Measurements from ENCODE around the gene ZNF681. TPM values are rescaled to one million over a fixed set of nuclear protein-coding genes. Genes with fewer than 3 reads are reported as not detected.
"Not testable (repeated sequence)": the region's sequence is repeated elsewhere in the genome, so short reads cannot be mapped to it uniquely, and the experiment has no call there.

Gene ZNF681
- total RNA-seq, 2 donors from 2014 or later = 1.5 to 1.9 TPM

- Mint-ChIP-seq H3K27ac (no peak overlapping the region), H3K4me3 (no peak overlapping the region), H3K4me1 (peaks cover 11% of the 10 kb centered on the region), H3K27me3 (no peaks in the 10 kb centered on the region), H3K36me3 (ENCODE audit: low read depth) (no peaks in the 10 kb centered on the region)
- no peaks in the 10 kb centered on the region for H3K9me3 ChIP-seq (ENCODE audit: control insufficient read depth, low read length, poor library complexity, severe bottlenecking)
- DNase-seq = no peak
- ATAC-seq = no peak
Measured at GRCh38 chr19:23770672-23771250, 12.1 kb upstream of the ZNF681 start.

DNA sequence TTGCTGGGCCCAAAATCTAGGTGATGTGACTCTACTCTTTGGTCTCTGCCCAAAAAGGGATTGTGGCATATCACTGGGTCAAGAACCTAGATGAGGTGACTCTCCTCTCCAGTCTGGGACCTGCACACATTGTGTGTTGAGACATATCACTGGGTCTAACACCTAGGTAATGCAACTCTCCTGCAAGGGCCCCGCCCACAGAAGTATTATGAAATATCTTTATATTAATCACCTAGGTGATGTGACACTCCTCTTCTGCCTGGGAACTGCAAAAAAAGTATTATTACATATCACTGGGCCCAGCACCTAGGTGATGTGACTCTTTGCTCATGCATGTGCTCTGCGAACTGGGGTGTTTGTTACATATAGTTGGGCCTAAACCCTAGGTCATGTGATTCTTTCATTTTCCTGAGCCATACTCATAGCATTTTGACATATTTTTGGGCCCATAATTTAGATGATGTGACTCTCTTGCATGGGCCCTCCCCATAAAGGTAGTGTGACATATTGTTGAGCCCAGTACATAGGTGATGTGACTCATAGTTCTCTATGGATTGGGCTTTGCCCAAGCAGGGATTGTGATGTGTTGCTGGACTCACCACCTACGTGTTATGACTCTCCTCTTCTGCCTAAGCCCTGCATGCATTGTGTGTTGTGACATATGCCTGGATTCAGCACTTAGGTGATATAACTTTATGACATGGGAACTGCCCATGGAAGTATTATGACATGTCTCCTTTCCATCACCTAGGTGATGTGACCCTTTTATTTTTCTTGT is 11.2 kb upstream of the ZNF681 start:
- DNase-seq (no peak), ATAC-seq (no peak)
- H3K27ac Mint-ChIP-seq = no peak overlapping the region
- peaks cover 11% of the 10 kb centered on the region for H3K4me1 Mint-ChIP-seq
- no peaks in the 10 kb centered on the region for H3K27me3 Mint-ChIP-seq
- H3K36me3 Mint-ChIP-seq (ENCODE audit: low read depth) = no peaks in the 10 kb centered on the region
- no peak overlapping the region for H3K4me3 Mint-ChIP-seq
- H3K9me3 ChIP-seq (ENCODE audit: control insufficient read depth, low read length, poor library complexity, severe bottlenecking) = no peaks in the 10 kb centered on the region

- H3K27ac Mint-ChIP-seq = no peak overlapping the region
- H3K9me3 ChIP-seq (ENCODE audit: control insufficient read depth, low read length, poor library complexity, severe bottlenecking) = no peaks in the 10 kb centered on the region
- no peak for ATAC-seq
- no peaks in the 10 kb centered on the region for H3K36me3 Mint-ChIP-seq (ENCODE audit: low read depth)
- DNase-seq = no peak
- H3K4me1 Mint-ChIP-seq = peaks cover 15% of the 10 kb centered on the region
- no peak overlapping the region for H3K4me3 Mint-ChIP-seq
- H3K27me3 Mint-ChIP-seq = no peaks in the 10 kb centered on the region
Measured at GRCh38 chr19:23766951-23767350, 8.3 kb upstream of the ZNF681 start.

GRCh38 chr19:23764781-23765180 is 6.1 kb upstream of the ZNF681 start:
- Mint-ChIP-seq H3K27ac (peak overlapping the region; percentile 83), H3K27me3 (no peaks in the 10 kb centered on the region), H3K4me3 (peak overlapping the region; percentile 56), H3K4me1 (peaks cover 16% of the 10 kb centered on the region), H3K36me3 (ENCODE audit: low read depth) (no peaks in the 10 kb centered on the region)
- no peaks in the 10 kb centered on the region for H3K9me3 ChIP-seq (ENCODE audit: control insufficient read depth, low read length, poor library complexity, severe bottlenecking)
- no peak for ATAC-seq
- DNase-seq = no peak

- H3K36me3 Mint-ChIP-seq (ENCODE audit: low read depth) = no peaks in the 10 kb centered on the region
- H3K4me1 Mint-ChIP-seq = peaks cover 21% of the 10 kb centered on the region
- peak; percentile 78 for ATAC-seq
Measured at GRCh38 chr19:23762884-23763711, 4.4 kb upstream of the ZNF681 start.

GRCh38 chr19:23762548-23762883 is 3.8 kb upstream of the ZNF681 start:
- no peak for ATAC-seq
- H3K4me1 Mint-ChIP-seq = peaks cover 21% of the 10 kb centered on the region
- no peaks in the 10 kb centered on the region for H3K27me3 Mint-ChIP-seq
- no peak for DNase-seq
- H3K9me3 ChIP-seq (ENCODE audit: control insufficient read depth, low read length, poor library complexity, severe bottlenecking) = no peaks in the 10 kb centered on the region
- peak overlapping the region; percentile 95 for H3K4me3 Mint-ChIP-seq
- H3K27ac Mint-ChIP-seq = peak overlapping the region; percentile 83
- no peaks in the 10 kb centered on the region for H3K36me3 Mint-ChIP-seq (ENCODE audit: low read depth)

More at GRCh38 chr19:23762884-23763711, 4.4 kb upstream of the ZNF681 start:
- DNase-seq = peak; percentile 68 to 80 (median 74)
- no peaks in the 10 kb centered on the region for H3K9me3 ChIP-seq (ENCODE audit: control insufficient read depth, low read length, poor library complexity, severe bottlenecking)
- Mint-ChIP-seq H3K27ac (peak overlapping the region; percentile 83), H3K4me3 (peak overlapping the region; percentile 95), H3K27me3 (no peaks in the 10 kb centered on the region)

DNA sequence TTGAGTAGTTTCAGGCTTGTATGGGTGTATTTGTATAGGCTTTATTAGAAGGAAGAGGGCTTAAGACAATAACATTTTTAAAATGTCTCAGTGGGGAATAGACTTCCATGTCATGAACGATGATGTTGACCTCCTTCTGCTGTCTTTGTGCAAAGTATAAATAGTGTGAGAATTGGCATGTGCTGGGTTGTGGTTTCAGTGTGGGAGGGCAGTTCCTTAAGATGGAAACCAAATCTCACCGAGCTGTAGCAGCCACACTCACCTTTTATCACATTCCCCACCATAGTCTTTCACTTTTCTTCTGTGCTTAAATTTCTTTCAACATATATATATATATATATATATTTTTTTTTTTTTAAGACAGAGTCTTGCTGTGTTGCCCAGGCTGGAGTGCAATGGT is 1.6 kb upstream of the ZNF681 start:
- H3K27me3 Mint-ChIP-seq; H3K9me3 ChIP-seq (ENCODE audit: control insufficient read depth, low read length, poor library complexity, severe bottlenecking); DNase-seq; H3K36me3 Mint-ChIP-seq (ENCODE audit: low read depth); ATAC-seq: not testable (repeated sequence)
- Mint-ChIP-seq H3K4me3 (peak overlapping the region; percentile 21), H3K27ac (peak overlapping the region; percentile 98), H3K4me1 (peaks cover 25% of the 10 kb centered on the region)

DNA sequence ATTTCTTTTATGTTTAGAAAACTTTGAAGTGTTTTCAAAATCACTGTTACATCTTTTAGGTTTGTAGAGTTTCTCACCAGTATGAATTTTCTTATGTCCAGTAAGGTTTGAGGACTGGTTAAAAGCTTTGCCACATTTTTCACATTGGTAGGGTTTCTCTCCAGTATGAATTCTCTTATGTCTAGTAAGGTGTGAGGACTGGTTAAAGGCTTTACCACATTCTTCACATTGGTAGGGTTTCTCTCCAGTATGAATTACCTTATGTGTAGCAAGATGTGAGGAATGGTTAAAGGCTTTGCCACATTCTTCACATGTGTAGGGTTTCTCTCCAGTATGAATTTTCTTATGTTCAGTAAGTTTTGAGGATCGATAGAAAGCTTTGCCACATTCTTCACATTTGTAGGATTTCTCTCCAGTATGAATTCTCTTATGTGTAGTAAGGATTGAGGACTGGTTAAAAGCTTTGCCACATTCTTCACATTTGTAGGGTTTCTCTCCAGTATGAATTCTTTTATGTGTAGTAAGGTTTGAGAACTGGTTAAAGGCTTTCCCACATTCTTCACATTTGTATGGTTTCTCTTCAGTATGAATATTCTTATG is 15.0 kb downstream of the ZNF681 start:
- not testable (repeated sequence) for H3K27me3 Mint-ChIP-seq; H3K27ac Mint-ChIP-seq; DNase-seq; ATAC-seq; H3K4me1 Mint-ChIP-seq; H3K36me3 Mint-ChIP-seq (ENCODE audit: low read depth); H3K4me3 Mint-ChIP-seq
- peaks cover 20% of the 10 kb centered on the region for H3K9me3 ChIP-seq (ENCODE audit: control insufficient read depth, low read length, poor library complexity, severe bottlenecking)

- H3K4me3 Mint-ChIP-seq; H3K36me3 Mint-ChIP-seq (ENCODE audit: low read depth); H3K27ac Mint-ChIP-seq; DNase-seq; H3K4me1 Mint-ChIP-seq; H3K9me3 ChIP-seq (ENCODE audit: control insufficient read depth, low read length, poor library complexity, severe bottlenecking); H3K27me3 Mint-ChIP-seq; ATAC-seq: not testable (repeated sequence)
Measured at GRCh38 chr19:23730729-23731465, 27.8 kb downstream of the ZNF681 start.

- not testable (repeated sequence) for H3K4me1 Mint-ChIP-seq; DNase-seq; H3K36me3 Mint-ChIP-seq (ENCODE audit: low read depth); H3K9me3 ChIP-seq (ENCODE audit: control insufficient read depth, low read length, poor library complexity, severe bottlenecking); ATAC-seq; H3K4me3 Mint-ChIP-seq; H3K27ac Mint-ChIP-seq; H3K27me3 Mint-ChIP-seq
Measured at GRCh38 chr19:23724161-23724560, 34.5 kb downstream of the ZNF681 start.

DNA sequence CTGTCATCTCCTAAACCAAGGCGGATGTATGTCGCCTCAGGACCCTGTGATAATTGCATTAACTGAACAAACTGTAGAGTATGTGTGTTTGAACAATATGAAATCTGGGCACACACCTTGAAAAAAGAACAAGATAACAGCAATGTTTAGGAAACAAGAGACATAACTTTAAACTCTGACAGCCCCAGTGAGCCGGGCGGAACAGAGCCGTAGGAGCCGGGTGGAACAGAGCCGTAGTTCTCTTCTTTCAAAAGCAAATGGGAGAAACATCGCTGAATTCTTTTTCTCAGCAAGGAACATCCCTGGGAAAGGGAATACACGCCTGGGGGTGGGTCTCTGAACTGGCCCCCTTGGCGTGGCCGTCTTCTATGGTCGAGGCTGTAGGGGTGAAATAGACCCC is 39.9 kb downstream of the ZNF681 start:
- ATAC-seq = no peak
- no peak overlapping the region for H3K27ac Mint-ChIP-seq
- no peaks in the 10 kb centered on the region for H3K36me3 Mint-ChIP-seq (ENCODE audit: low read depth)
- peaks cover 8% of the 10 kb centered on the region for H3K4me1 Mint-ChIP-seq
- peak overlapping the region; percentile 15 for H3K4me3 Mint-ChIP-seq
- DNase-seq = no peak
- peaks cover 6% of the 10 kb centered on the region for H3K27me3 Mint-ChIP-seq
- no peaks in the 10 kb centered on the region for H3K9me3 ChIP-seq (ENCODE audit: control insufficient read depth, low read length, poor library complexity, severe bottlenecking)

DNA sequence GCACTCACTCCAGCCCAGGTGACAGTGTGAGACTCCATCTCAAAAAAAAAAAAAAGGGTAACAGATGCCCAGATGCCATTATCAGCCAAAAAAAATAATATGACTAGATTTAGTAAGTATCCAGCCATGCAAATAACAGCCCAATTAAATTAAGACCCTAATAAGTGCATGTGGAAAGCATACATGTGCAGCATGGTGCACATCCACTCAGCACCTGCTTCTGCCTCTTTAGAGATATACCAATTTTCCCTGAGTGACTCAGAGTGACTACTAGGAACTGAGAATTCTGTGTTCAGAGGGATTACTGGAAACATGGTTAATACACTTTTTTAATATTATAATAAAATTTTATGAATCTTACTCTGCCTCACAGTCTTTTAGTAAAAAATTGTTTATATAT is 41.9 kb downstream of the ZNF681 start:
- H3K27me3 Mint-ChIP-seq = peaks cover 6% of the 10 kb centered on the region
- DNase-seq = no peak
- ATAC-seq = no peak
- H3K9me3 ChIP-seq (ENCODE audit: control insufficient read depth, low read length, poor library complexity, severe bottlenecking) = no peaks in the 10 kb centered on the region
- no peak overlapping the region for H3K27ac Mint-ChIP-seq
- H3K4me3 Mint-ChIP-seq = no peak overlapping the region
- H3K36me3 Mint-ChIP-seq (ENCODE audit: low read depth) = no peaks in the 10 kb centered on the region
- peaks cover 8% of the 10 kb centered on the region for H3K4me1 Mint-ChIP-seq

All from T-helper 17 cell (primary cell).